NB4 (cell line): ENCODE measurements around the gene MCM3AP.

Experiments used
- DNase-seq: peaks from one replicate; pipeline ENCODE4 v3.0.0; 2010; ENCODE audit warnings: low read depth
- H3K4me3 ChIP-seq: one replicate; pipeline ENCODE4 v1.5.1; 2011; ENCODE audit warnings: mild to moderate bottlenecking, low read depth, low read length, moderate library complexity
- CTCF ChIP-seq: IDR thresholded peaks from one replicate; pipeline ENCODE4 v1.5.1; 2012; ENCODE audit warnings: low read depth, low read length
- MAX ChIP-seq: IDR thresholded peaks from 2 replicates; pipeline ENCODE4 v1.6.1; 2011; ENCODE audit warnings: low read depth, low read length
- MYC ChIP-seq: IDR thresholded peaks from 2 replicates; pipeline ENCODE4 v1.6.1; 2011; ENCODE audit warnings: low read depth, low read length
- POLR2A ChIP-seq: IDR thresholded peaks from 2 replicates; pipeline ENCODE4 v1.6.1; 2011; ENCODE audit warnings: mild to moderate bottlenecking; ENCODE audit not compliant: insufficient read length; ENCODE audit errors: extremely low read depth

The MCM3AP gene

GRCh38 chr21:46286648-46287002, 1.2 kb upstream of the MCM3AP start:
- peak overlapping the region; percentile 93 for H3K4me3 ChIP-seq
- DNase-seq, result no peak
- TF ChIP-seq POLR2A, result no peak
- no peak for TF ChIP-seq CTCF
- no peak for TF ChIP-seq MAX
- no peak for TF ChIP-seq MYC

GRCh38 chr21:46285761-46286647, 593 bp upstream of the MCM3AP start, which contains the start of gene YBEY:
TSS of gene YBEY (plus strand) at chr21:46286342. CDS start at chr21:46286914, 572 bp downstream.
- H3K4me3 ChIP-seq, result peak within 1 kb of the TSS; percentile 93
- DNase-seq, result peak; percentile 92
- TF ChIP-seq POLR2A, result peak; percentile 63
- peak; percentile 85 for TF ChIP-seq MYC
- TF ChIP-seq CTCF, result no peak
- peak; percentile 74 for TF ChIP-seq MAX

- TF ChIP-seq MAX, result no peak
- no peak for TF ChIP-seq POLR2A
- TF ChIP-seq MYC, result no peak
- no peak for TF ChIP-seq CTCF
- H3K4me3 ChIP-seq, result peak overlapping the region; percentile 93
- no peak for DNase-seq
These were observed 678 bp downstream of the MCM3AP start for GRCh38 chr21:46284733-46285132.

GRCh38 chr21:46284077-46284644, 1.2 kb downstream of the MCM3AP start:
- TF ChIP-seq CTCF, result no peak
- no peak for TF ChIP-seq POLR2A
- peak; percentile 50; the same call in 1 of the 2 replicates for TF ChIP-seq MAX
- peak; percentile 31; the same call in 1 of the 2 replicates for TF ChIP-seq MYC
- peak overlapping the region; percentile 93 for H3K4me3 ChIP-seq
- DNase-seq, result peak; percentile 46

GRCh38 chr21:46274797-46275390, 10.5 kb downstream of the MCM3AP start:
- DNase-seq, result no peak
- H3K4me3 ChIP-seq, result no peak overlapping the region
- TF ChIP-seq MYC (no peak), POLR2A (no peak), CTCF (no peak)
